Stimulated activated CD4-positive, alpha-beta T cell treated with anti-CD3 and anti-CD28 coated beads, Interleukin-12 subunit alpha, Interleukin-12 subunit beta, amount 100 ng/mL, for 4 hours (primary cell): ENCODE results near the gene IL17RC.
"Not testable (repeated sequence)": the region's sequence is repeated elsewhere in the genome, so short reads cannot be mapped to it uniquely, and the experiment has no call there.

Experiments used
- DNase-seq: peaks from one replicate; pipeline ENCODE4 v3.0.0-alpha.2; 2020

The IL17RC gene, protein sequence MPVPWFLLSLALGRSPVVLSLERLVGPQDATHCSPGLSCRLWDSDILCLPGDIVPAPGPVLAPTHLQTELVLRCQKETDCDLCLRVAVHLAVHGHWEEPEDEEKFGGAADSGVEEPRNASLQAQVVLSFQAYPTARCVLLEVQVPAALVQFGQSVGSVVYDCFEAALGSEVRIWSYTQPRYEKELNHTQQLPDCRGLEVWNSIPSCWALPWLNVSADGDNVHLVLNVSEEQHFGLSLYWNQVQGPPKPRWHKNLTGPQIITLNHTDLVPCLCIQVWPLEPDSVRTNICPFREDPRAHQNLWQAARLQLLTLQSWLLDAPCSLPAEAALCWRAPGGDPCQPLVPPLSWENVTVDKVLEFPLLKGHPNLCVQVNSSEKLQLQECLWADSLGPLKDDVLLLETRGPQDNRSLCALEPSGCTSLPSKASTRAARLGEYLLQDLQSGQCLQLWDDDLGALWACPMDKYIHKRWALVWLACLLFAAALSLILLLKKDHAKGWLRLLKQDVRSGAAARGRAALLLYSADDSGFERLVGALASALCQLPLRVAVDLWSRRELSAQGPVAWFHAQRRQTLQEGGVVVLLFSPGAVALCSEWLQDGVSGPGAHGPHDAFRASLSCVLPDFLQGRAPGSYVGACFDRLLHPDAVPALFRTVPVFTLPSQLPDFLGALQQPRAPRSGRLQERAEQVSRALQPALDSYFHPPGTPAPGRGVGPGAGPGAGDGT

GRCh38 chr3:9916734-9917680 is at the start of gene IL17RC:
Gene IL17RC (plus strand): TSS chr3:9917098. CDS start chr3:9917316, 218 bp downstream.
- DNase-seq: peak; percentile 37

DNA sequence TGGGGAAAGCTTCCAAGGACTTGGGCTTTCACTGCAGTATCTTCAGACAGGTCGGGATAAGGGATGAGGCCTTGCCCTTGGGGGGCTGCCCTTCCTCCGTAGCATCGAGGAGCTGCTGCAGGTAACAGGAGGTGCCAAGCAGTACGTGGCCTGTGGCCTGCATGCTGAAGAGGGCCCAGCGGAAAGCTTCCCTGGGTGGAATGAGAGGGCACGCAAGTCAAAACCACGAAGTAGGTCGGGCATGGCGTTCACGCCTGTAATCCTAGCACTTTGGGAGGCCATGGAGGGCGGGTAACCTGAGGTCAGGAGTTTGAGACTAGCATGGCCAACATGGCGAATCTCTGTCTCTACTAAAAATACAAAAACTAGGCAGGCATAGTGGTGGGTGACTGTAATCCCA is 49.8 kb upstream of the IL17RC start:
- DNase-seq: no peak

GRCh38 chr3:9869955-9870354 is 46.9 kb upstream of the IL17RC start:
- DNase-seq: no peak

DNA sequence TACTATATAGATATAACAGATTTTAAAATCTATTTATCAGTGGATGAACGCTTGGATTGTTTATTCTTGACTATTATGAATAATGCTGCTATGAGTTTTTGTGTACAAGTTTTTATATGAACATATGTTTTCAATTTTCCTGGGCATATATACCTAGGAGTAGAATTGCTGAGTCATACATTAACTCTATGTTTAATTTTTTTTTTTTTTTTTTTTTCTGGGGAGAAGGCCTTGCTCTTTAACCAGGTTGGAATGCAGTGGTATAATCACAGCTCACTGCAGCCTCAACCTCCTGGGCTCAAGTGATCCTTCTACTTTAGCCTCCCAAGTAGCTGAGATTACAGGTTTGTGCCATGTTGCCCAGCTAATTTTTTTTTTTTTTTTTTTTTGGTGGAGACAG is 45.9 kb upstream of the IL17RC start:
- DNase-seq: no peak

- DNase-seq: not testable (repeated sequence)
Measured at GRCh38 chr3:9872067-9872466, 44.8 kb upstream of the IL17RC start.

- no peak for DNase-seq
Measured at GRCh38 chr3:9875448-9875847, 41.5 kb upstream of the IL17RC start.

GRCh38 chr3:9876255-9876654 is 40.6 kb upstream of the IL17RC start:
- DNase-seq: not testable (repeated sequence)

DNA sequence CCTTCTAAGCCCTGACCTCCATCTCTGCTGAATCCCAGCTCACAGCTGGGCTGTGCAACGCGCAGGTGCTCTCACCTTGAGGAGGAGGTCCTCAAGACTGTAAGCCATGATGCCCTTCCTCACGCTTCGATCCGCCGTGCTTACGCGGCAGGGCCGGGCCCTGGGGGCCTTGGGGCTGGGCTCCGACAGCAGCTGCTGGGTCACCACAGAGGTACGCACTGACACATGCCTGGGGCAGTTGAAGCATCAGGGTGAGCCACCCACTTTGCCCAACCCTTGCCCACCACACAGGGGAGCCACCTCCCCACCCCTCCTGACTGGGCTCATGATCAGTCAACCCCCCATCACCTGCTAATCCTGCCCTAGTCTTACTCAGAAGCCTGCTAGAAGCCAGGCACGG is 39.9 kb upstream of the IL17RC start:
- DNase-seq: no peak

- no peak for DNase-seq
Measured at GRCh38 chr3:9878700-9879099, 38.2 kb upstream of the IL17RC start.

DNA sequence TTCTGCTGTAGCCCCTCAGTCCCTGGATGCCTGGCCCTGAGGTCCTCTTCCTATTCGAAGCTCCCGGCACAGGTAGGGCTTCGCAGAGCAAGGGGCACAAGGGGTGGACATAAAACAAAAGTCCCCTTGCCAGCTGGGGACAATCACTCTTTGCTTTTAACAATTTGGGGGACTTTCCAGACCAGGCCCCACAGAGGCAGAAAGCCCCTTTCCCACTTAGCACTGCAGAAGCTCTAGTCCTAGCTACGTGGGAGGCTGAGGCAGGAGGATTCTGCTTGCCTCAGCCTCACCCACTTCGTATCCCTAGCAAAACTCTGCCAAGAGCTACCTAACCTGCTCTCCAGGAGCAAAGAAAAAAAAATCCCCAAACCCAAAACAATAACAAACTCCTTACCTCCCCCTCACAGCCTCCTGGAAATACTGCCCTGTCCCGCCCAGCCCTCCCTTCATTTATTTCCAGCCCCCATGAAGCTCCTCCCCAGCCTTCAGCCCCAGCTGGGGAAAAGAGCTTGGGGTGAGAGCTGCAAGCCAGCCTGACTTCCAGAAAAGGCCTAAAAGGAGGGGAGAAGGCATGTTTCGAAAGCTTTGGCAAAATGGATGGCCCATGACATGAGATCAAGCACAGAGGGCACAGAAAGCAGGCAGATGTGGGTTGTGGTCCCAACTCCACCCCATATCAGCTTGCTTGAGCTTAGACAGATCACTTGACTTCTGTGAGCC is 36.9 kb upstream of the IL17RC start, which contains the start of gene CIDEC:
TSS of gene CIDEC (minus strand) at position 424 of the 720 bp plus-strand sequence. CDS start 1,767 bp downstream, outside the sequence.
- no peak for DNase-seq

GRCh38 chr3:9881441-9881840 is 35.5 kb upstream of the IL17RC start:
- no peak for DNase-seq

DNA sequence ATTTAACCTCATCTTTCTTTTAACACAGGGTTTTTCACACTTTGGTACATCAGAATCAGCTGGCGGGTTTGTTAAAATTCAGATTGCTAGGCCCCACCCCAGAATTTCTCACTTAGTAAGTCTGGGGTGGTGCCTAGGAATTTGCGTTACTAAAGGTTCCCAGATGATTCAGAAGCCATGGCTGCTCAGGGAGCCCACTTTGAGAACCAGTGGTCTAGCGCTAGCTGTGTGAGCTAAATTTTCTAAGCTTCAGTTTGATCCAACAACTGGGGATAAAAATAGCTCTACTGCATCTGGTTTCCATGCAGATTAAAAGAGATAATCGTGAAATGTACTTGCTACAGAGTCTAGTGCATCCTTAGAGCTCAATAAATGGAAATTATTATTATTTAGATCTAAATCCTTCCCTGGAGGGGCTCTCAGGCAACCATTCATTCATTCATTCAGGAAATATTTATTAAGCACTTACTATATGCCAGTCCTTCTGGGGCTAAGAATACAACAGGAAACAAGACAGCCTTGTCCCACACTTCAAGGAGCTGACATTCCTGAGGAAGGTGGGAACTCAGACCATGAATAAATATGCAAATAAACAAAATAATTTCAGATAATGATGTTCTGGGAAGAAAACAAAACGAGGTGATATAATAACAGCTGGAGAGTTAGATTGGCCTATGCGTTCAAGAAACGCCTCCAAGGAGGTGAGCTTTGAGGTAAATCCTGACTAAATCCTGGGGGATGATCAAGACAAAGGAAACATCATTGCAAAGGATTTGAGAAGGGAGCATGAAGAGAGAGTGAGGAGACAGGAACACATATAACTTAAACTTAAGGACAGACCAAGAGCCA is 33.0 kb upstream of the IL17RC start:
- DNase-seq: no peak

GRCh38 chr3:9884555-9885165 is 32.2 kb upstream of the IL17RC start:
- no peak for DNase-seq

- no peak for DNase-seq
Measured at GRCh38 chr3:9886328-9886727, 30.6 kb upstream of the IL17RC start.

DNA sequence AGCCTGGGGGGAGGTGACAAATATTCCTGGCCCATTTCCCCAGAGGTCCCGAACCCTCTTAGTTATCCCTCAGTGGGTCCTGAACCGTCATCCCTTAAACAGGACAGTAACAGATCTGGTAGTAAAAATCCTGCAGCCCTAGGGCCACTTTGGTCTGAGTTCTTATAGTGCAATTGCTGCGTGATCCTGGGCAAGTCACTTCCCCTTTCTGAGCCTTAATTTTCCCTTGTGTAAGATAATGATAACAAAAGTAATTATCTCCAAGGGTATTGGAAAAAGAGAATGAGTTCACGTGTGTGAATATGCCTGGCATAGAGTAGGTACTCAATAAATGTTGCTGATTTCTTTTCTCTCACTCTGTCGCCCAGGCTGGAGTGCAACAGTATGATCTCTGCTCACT is 29.4 kb upstream of the IL17RC start:
- no peak for DNase-seq

DNA sequence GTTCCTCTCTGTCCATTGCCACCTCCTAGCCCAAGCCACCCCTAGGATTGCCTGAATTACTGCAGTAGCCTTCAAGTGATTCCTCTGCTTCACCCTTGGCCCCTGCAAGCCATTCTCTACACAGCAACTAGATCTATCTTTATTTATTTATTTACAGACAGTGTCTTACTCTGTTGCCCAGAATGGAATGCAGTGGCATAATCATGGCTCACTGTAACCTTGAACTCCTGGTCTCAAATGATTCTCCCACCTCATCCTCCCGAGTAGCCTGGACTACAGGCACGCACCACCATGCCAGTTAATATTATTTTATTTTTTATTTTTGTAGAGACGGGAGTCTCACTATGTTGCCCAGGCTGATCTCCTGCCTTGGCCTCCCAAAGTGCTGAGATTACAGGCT is 28.4 kb upstream of the IL17RC start:
- no peak for DNase-seq

- DNase-seq: no peak
Measured at GRCh38 chr3:9889405-9889804, 27.5 kb upstream of the IL17RC start.

GRCh38 chr3:9890249-9891071 is 26.4 kb upstream of the IL17RC start, which contains the start of gene JAGN1:
Gene JAGN1 (plus strand): TSS chr3:9890610. CDS start chr3:9890723, 113 bp downstream.
- peak; percentile 93 for DNase-seq

GRCh38 chr3:9891072-9891622 is 25.8 kb upstream of the IL17RC start:
- no peak for DNase-seq
